GM18868 (cell line): ENCODE data around the gene MOB3A.
"Not testable (repeated sequence)": the region's sequence is repeated elsewhere in the genome, so short reads cannot be mapped to it uniquely, and the experiment has no call there.

Experiments used
- ATAC-seq: cut with Tn5 transposase; IDR thresholded peaks from one replicate; pipeline ENCODE4 v1.9.1; 2021; ENCODE audit warnings: mild to moderate bottlenecking, moderate library complexity; ENCODE audit not compliant: unreplicated experiment

MOB3A gene

DNA sequence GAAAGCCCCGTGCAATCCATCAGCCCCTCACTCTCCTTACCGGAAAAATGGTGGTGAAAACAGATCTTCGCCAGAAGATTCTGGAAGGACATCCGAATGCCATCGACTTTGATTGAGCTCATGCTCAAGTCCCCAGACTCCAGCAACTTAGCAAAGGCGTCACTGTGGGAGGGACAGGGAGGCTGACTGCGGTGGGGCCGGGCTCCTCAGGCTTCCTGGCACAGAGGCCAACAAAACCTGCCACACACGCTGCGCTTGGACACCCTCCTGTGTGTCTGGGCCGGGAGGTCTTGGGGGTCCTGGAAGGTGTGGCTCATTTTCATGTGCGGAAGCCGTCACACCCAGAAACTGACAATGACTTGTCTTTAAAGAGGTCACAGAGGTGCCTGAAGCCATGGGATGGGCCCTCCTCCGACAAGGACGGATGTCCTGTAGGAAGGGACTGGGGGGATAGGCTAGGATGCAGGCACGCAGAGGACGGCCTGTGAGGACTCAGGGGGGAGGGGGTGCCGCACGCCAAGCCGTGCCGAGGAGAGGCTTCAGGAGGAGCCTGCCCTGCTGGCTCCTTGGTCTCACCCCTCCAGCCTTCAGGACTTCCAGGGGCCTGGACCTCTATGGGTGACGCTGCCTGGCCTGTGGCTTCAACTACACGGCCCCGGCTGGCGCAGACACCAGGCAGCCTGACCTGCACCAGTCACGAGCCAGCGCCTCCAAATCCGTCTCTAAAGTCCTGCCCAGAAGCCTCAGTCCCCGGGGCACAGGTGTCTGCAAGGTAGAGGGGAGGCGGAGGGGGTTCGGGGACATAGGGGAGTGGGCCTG, 13.1 kb upstream of the MOB3A start:
- no peak for ATAC-seq

DNA sequence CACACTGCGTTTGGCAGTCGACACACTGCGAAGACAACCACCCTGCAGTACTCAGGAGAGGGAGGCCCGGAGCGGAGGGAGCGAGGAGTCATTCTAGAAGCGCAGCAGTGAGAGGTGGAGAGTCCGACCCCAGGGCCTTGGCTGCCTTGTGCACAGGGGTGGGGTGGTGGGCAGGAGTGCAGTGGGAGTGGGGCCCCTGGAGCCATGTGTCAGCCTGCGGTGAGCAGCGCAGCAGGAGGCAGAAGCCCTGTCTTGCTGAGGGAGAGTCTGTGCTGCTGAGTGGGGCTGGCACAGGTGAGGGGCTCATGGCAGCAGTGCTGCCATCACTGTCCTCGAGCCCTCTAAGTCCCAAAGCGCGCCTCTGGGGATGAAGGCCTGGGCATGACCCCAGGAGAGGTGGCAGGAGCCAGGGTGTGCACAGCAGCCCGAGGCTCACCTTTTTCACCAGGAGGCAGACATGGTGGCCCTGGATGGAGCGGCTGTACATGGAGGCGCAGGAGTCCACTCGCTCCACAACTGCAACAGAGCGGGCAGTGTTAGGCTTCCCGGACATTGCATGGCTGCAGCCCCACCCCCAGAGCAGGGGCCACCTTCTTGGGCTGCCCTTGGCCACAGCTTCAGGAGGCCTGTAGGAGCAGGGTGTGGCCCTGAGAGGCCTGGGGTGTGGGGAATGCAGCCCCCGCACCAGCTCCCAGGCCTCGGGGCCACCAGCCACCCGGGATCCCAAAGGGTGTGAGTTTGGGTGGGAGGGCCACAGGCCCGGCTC, 12.3 kb upstream of the MOB3A start:
- no peak for ATAC-seq

GRCh38 chr19:2103045-2103707, 7.0 kb upstream of the MOB3A start:
- no peak for ATAC-seq

DNA sequence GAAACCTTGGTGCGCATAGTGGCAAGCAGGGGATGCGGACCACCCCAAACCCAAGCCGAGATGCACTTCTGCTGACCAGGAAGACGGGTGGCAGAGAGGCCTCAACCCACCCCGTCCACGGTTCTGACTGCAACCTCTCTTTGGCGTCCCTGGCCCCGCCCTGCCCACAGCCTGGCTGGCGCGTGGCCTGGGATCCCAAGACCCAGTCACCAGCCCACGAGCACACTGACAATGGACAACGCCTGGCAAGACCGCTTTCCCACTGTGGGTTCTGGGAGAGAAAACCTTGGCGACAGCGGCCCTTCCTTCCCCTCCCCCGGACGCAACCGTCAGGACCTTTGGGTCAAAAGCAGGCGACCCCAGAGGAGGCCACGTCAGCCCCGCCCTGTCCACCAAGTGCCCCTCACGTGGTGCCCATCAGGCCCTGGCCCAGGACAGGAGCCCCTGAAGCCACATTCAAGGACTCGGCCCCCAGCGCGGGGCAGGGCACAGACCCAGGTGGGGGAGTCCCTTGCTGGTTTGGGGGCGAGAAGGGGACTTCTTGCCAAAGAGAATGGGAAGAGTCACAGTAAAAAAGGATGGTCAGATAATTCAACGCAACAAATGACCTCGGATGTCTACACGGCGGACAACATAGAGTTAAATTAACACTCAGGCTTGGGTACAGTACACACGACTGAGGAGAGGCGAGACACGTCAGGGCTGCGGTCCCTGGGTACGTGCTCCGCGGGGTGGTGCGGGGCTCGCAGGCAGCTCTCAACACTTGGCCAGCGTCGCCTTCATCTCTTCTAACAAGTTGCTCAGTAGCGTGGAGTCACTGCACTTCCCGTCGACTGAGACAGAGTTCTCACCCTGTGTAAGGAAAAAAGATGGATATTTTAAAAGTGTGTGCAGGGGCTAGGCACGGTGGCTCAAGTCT, 5.5 kb upstream of the MOB3A start:
- no peak for ATAC-seq

DNA sequence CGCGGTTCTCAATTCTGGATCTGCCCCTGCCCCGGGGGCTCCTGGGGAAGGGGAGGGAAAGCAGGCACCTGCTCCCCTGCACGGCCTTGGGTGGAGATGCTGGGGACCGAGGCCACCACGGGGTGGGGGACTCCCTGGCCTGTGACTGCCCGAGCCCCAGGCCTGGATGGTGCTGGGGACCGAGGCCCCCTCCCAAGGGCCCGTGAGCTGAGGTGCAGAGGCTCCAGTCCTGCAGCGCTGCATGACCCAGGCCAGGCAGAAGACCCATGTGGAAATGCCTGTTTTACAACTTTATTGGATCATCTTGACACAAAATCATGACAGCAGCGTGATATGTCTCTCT, 4.6 kb upstream of the MOB3A start:
- no peak for ATAC-seq

DNA sequence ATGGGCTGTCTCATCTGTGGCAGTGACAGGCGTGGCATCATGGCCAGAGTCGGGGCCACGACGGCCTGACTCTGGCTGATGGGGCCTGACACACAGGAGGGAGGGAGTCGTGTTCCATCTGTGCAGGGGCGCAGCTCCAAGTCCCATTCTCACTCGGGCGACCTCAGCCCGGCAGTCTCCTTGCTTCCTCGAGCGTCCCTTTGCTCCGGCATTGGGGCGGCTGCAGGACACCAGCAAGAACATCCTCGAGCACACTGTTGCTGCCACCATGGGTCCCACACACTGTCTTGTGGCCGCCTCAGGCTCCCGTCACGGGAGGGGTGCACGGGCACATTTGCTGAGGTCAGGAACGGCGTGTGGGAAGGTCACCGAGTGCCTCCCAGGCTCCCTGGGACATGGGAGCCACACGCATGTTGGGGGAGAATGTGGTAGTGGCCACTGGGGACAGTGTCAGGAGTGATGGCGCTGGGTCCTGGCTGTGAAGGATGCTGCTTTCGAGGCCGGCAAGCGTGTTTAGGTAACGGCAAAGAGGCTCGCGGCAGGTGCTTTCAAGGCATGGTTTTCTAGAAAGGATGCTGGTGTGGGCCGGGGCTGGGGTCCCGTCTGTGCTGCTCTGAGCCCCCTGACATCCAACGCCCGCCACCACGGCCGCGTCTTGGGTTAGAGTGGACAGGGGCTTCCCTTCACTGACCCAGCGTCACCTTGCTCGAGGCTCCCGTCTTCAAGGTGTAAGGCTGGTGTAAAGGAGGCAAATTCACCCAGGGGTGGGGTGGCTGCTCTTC, 4.0 kb upstream of the MOB3A start:
- ATAC-seq: no peak

- ATAC-seq: no peak
Observed at GRCh38 chr19:2099054-2099501, 3.0 kb upstream of the MOB3A start.

GRCh38 chr19:2097886-2098327, 1.8 kb upstream of the MOB3A start:
- ATAC-seq: no peak

DNA sequence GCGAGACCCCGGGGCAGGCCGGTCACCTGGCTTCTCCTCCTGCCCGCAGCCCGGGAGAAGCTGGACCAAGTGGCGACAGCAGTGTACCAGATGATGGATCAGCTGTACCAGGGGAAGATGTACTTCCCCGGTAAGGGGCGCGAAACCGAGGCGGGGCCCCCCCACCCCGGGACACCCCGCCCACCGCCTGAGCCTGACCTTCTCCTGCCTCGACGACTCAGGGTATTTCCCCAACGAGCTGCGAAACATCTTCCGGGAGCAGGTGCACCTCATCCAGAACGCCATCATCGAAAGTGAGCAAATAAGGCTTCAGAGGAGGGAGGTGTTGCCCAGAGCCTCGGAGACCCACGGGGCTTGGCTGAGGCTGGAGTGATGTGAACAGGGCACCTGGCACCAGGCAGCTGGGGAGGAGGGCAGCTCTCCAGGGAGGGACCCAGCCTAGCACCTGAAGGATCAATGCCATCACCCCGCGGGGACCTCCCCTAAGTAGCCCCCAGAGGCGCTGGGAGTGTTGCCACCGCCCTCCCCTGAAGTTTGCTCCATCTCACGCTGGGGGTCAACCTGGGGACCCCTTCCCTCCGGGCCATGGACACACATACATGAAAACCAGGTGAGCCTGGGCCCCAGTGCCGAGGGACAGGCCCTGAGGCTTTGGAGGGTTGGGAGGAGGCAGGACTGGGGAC, 1.2 kb upstream of the MOB3A start:
- no peak for ATAC-seq

DNA sequence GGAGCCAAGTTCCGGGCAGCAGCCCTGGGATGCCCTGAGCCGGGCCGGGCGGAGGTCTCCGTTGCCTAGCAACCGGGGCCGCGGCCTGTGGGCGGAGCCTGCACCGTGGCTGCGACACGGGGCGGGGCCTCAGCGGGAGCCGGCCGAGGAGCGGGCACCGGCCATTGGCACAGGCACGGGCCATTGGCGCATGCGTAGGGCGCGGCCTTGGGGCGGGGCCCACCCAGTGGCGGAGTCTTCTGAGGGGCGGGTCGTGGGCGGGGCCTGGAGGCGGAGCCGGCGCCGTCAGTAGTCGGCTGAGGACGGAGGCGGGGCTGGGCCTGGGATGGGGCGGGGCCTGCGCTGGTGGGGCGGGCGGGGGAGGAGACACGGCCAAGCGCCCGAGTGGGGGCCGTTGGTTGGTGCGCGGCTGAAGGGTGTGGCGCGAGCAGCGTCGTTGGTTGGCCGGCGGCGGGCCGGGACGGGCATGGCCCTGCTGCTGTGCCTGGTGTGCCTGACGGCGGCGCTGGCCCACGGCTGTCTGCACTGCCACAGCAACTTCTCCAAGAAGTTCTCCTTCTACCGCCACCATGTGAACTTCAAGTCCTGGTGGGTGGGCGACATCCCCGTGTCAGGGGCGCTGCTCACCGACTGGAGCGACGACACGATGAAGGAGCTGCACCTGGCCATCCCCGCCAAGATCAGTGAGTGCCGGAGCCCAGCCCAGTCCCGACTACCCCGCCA, 515 bp upstream of the MOB3A start, which contains the start of gene IZUMO4:
TSS of gene IZUMO4 (plus strand) at position 436 of the 723 bp plus-strand sequence. CDS start at position 467, 31 bp downstream.
- peak; percentile 68 for ATAC-seq

DNA sequence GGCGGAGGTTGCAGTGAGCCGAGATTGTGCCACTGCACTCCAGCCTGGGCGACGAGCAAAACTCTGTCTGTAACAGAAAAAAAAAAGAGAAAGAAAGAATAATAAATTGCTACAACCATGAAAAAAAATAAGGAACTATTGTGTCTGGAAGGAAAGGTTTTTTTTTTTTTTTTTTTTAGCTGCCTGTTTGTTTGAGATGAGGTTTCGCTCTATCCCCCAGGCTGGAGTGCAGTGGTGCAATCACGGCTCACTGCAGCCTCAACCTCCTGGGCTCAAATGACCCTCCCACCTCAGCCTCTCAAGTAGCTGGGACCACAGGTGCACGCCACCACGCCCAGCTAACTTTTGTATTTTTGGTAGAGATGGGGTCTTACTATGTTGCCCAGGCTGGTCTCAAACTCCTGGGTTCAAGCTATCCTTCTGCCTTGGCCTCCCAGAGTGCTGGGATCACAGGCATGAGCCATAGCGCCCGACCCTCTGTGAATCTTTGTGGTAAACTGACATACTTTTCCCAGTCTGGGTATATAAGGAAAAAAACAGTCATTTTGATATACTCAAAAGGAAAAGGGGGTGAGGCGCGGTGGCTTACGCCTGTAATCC, 4.1 kb downstream of the MOB3A start:
- ATAC-seq: not testable (repeated sequence)

DNA sequence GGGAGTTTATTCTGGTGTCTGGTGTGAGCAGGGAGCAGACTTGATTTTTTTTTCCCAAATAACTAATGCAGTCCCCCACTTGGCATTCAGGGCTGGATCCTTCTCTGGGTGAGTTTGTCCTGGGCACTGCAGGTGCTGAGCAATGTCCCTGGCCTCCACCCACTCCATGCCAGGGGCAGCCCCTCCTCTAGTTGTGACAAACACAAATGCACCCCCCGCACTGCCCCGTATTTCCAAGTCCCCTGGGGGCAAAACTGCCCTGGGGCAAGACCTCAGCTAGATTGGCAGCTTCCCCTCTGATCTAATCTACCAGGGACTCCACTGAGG, 6.4 kb downstream of the MOB3A start:
- ATAC-seq: no peak

GRCh38 chr19:2089001-2089711, 7.0 kb downstream of the MOB3A start:
- ATAC-seq: no peak

DNA sequence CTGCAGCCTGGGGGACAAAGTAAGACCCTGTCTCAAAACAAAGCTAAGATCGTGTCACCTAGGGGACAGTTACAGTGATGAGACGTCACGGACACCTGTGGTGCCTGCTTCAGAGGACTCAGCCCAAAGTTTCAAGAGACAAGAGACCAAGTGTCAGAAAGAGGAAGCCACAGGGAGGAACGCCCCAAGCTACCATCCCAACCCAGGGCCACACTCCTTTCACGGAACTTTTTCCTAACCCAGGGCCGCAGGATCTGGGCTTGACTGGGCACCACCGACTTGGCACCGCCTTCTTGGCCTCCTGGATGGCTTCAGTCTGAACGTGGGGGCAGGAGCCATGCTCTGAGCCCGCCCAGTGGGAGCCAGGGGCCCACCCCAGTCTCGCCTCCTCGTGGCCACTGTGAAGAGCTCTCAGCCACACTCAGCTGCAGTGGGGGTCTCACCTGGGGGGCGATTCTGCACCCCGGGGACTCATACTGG, 8.5 kb downstream of the MOB3A start:
- ATAC-seq: no peak

GRCh38 chr19:2086695-2087620, 9.2 kb downstream of the MOB3A start:
- peak; percentile 20 for ATAC-seq

GRCh38 chr19:2084993-2085720, 11.0 kb downstream of the MOB3A start:
- ATAC-seq: peak; percentile 31
